ENCODE data around the gene SLC25A13.

Gene SLC25A13

DNA sequence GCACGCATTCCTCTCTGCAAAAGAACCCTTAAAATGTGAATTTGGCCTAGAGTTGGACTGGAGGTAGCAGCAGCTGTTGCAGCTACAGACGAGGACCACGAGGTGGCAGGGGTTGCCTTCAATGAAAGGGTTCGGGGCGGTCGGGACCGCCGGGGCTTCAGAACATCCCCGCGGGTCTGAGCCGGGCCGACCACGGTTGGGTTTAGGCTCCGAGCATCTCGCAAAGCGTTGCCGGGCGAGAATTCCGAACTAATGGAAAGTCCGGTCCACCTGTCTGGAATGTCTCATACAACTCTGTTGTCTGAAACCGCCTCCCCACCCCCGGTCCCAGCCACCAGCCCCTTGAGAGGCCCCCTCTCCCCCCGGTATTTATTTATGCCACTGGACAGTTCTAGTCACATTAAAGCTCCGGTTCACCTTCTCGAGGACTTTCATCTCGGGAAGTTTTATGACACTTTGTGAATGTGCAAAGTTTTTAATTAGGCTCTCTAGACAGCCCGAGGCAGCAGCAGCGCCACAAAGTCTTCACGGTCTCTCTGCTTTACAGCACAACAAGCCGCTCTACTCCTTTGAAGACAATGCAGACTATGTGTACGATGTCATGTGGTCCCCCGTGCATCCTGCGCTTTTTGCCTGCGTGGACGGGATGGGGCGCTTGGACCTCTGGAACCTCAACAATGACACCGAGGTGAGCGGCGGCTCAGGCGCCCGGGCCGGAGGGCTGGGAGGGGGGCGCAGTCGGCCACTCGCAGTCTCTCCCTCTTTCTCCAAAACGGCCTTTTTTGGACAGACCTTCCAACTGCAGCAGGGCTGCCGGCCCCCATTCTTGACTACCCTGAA, 246.2 kb downstream of the SLC25A13 start:
- DNase-seq (ENCODE audit: insufficient read length, low spot score) (peak; percentile 52), FAIRE-seq (peak; percentile 81)
- no peak for TF ChIP-seq PAX5 (IDR thresholded peaks at IDR 0.05; ENCODE audit: insufficient read depth, low read length, severe bottlenecking)
- TF ChIP-seq TAF1 (IDR thresholded peaks at IDR 0.05; ENCODE audit: low read depth, low read length) = no peak
- no peak for TF ChIP-seq POU2F2 (IDR thresholded peaks at IDR 0.05; ENCODE audit: low read depth, low read length)
- no peak for TF ChIP-seq POLR2A (IDR thresholded peaks at IDR 0.05; ENCODE audit: low read depth, low read length)
- TF ChIP-seq SPI1 (IDR thresholded peaks at IDR 0.05; ENCODE audit: low read depth, low read length) = no peak
- TF ChIP-seq POLR2AphosphoS5 (IDR thresholded peaks at IDR 0.05; ENCODE audit: low read depth, low read length) = no peak

GRCh38 chr7:96074871-96075270, 247.0 kb downstream of the SLC25A13 start:
- FAIRE-seq = no peak
- no peak for DNase-seq (ENCODE audit: insufficient read length, low spot score)
- TF ChIP-seq SPI1 (IDR thresholded peaks at IDR 0.05; ENCODE audit: low read depth, low read length) (no peak), POLR2AphosphoS5 (IDR thresholded peaks at IDR 0.05; ENCODE audit: low read depth, low read length) (no peak), POLR2A (IDR thresholded peaks at IDR 0.05; ENCODE audit: low read depth, low read length) (no peak), TAF1 (IDR thresholded peaks at IDR 0.05; ENCODE audit: low read depth, low read length) (no peak), PAX5 (IDR thresholded peaks at IDR 0.05; ENCODE audit: insufficient read depth, low read length, severe bottlenecking) (no peak), POU2F2 (IDR thresholded peaks at IDR 0.05; ENCODE audit: low read depth, low read length) (no peak)

All from GM12891 (cell line).